ENCODE measurements around the gene PPP4R1.

DNA sequence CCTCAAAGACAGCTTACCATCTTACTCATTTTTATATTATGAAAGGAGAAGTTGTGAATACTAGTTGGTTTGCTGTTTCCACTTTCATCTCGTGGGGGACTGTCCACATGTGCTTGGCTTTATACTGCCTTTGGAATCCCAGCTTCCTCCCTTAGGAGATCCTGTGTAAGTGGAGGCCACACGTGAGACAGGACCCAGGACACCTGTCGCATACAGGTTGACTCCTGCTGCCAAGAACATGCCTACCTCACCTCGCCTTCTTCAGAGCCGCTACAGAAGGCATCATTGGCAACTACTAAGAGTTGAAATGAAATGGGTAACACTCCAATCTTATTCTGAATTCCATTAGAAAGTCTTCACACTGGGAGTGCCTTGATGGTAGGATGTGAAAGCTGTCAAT lies 69.3 kb downstream of the PPP4R1 start:
- no peak for TF ChIP-seq TCF7 (CRISPR knock-in tag; IDR thresholded peaks at IDR 0.05; ENCODE audit: low read depth)
- TF ChIP-seq, protein P1, sequence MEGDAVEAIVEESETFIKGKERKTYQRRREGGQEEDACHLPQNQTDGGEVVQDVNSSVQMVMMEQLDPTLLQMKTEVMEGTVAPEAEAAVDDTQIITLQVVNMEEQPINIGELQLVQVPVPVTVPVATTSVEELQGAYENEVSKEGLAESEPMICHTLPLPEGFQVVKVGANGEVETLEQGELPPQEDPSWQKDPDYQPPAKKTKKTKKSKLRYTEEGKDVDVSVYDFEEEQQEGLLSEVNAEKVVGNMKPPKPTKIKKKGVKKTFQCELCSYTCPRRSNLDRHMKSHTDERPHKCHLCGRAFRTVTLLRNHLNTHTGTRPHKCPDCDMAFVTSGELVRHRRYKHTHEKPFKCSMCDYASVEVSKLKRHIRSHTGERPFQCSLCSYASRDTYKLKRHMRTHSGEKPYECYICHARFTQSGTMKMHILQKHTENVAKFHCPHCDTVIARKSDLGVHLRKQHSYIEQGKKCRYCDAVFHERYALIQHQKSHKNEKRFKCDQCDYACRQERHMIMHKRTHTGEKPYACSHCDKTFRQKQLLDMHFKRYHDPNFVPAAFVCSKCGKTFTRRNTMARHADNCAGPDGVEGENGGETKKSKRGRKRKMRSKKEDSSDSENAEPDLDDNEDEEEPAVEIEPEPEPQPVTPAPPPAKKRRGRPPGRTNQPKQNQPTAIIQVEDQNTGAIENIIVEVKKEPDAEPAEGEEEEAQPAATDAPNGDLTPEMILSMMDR (IDR thresholded peaks at IDR 0.05), result no peak
- TF ChIP-seq, protein P2, sequence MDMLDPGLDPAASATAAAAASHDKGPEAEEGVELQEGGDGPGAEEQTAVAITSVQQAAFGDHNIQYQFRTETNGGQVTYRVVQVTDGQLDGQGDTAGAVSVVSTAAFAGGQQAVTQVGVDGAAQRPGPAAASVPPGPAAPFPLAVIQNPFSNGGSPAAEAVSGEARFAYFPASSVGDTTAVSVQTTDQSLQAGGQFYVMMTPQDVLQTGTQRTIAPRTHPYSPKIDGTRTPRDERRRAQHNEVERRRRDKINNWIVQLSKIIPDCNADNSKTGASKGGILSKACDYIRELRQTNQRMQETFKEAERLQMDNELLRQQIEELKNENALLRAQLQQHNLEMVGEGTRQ (CRISPR knock-in tag; IDR thresholded peaks at IDR 0.05), result no peak
- TF ChIP-seq CREB1 (CRISPR knock-in tag; IDR thresholded peaks at IDR 0.05), result no peak
- TF ChIP-seq IRF2 (CRISPR knock-in tag; IDR thresholded peaks at IDR 0.05; ENCODE audit: borderline replicate concordance, low read depth), result no peak
- TF ChIP-seq, protein P3, sequence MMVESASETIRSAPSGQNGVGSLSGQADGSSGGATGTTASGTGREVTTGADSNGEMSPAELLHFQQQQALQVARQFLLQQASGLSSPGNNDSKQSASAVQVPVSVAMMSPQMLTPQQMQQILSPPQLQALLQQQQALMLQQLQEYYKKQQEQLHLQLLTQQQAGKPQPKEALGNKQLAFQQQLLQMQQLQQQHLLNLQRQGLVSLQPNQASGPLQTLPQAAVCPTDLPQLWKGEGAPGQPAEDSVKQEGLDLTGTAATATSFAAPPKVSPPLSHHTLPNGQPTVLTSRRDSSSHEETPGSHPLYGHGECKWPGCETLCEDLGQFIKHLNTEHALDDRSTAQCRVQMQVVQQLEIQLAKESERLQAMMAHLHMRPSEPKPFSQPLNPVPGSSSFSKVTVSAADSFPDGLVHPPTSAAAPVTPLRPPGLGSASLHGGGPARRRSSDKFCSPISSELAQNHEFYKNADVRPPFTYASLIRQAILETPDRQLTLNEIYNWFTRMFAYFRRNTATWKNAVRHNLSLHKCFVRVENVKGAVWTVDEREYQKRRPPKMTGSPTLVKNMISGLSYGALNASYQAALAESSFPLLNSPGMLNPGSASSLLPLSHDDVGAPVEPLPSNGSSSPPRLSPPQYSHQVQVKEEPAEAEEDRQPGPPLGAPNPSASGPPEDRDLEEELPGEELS (CRISPR knock-in tag; IDR thresholded peaks at IDR 0.05), result no peak
- TF ChIP-seq, protein P4, sequence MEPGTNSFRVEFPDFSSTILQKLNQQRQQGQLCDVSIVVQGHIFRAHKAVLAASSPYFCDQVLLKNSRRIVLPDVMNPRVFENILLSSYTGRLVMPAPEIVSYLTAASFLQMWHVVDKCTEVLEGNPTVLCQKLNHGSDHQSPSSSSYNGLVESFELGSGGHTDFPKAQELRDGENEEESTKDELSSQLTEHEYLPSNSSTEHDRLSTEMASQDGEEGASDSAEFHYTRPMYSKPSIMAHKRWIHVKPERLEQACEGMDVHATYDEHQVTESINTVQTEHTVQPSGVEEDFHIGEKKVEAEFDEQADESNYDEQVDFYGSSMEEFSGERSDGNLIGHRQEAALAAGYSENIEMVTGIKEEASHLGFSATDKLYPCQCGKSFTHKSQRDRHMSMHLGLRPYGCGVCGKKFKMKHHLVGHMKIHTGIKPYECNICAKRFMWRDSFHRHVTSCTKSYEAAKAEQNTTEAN (CRISPR knock-in tag; IDR thresholded peaks at IDR 0.05), result no peak
- TF ChIP-seq, protein P5, sequence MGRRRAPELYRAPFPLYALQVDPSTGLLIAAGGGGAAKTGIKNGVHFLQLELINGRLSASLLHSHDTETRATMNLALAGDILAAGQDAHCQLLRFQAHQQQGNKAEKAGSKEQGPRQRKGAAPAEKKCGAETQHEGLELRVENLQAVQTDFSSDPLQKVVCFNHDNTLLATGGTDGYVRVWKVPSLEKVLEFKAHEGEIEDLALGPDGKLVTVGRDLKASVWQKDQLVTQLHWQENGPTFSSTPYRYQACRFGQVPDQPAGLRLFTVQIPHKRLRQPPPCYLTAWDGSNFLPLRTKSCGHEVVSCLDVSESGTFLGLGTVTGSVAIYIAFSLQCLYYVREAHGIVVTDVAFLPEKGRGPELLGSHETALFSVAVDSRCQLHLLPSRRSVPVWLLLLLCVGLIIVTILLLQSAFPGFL (CRISPR knock-in tag; IDR thresholded peaks at IDR 0.05; ENCODE audit: borderline replicate concordance), result no peak
- TF ChIP-seq, protein P6, sequence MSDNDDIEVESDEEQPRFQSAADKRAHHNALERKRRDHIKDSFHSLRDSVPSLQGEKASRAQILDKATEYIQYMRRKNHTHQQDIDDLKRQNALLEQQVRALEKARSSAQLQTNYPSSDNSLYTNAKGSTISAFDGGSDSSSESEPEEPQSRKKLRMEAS (CRISPR knock-in tag; IDR thresholded peaks at IDR 0.05), result no peak
- TF ChIP-seq, protein P7, sequence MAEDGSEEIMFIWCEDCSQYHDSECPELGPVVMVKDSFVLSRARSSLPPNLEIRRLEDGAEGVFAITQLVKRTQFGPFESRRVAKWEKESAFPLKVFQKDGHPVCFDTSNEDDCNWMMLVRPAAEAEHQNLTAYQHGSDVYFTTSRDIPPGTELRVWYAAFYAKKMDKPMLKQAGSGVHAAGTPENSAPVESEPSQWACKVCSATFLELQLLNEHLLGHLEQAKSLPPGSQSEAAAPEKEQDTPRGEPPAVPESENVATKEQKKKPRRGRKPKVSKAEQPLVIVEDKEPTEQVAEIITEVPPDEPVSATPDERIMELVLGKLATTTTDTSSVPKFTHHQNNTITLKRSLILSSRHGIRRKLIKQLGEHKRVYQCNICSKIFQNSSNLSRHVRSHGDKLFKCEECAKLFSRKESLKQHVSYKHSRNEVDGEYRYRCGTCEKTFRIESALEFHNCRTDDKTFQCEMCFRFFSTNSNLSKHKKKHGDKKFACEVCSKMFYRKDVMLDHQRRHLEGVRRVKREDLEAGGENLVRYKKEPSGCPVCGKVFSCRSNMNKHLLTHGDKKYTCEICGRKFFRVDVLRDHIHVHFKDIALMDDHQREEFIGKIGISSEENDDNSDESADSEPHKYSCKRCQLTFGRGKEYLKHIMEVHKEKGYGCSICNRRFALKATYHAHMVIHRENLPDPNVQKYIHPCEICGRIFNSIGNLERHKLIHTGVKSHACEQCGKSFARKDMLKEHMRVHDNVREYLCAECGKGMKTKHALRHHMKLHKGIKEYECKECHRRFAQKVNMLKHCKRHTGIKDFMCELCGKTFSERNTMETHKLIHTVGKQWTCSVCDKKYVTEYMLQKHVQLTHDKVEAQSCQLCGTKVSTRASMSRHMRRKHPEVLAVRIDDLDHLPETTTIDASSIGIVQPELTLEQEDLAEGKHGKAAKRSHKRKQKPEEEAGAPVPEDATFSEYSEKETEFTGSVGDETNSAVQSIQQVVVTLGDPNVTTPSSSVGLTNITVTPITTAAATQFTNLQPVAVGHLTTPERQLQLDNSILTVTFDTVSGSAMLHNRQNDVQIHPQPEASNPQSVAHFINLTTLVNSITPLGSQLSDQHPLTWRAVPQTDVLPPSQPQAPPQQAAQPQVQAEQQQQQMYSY (CRISPR knock-in tag; IDR thresholded peaks at IDR 0.05), result no peak
- TF ChIP-seq FOXK1 (CRISPR knock-in tag; IDR thresholded peaks at IDR 0.05), result no peak
- TF ChIP-seq ETV6 (CRISPR knock-in tag; IDR thresholded peaks at IDR 0.05), result no peak
- no peak for TF ChIP-seq ATF2 (CRISPR knock-in tag; IDR thresholded peaks at IDR 0.05; ENCODE audit: borderline replicate concordance, low read depth)
